ENCODE data around the gene CSTF1.

CSTF1 gene

DNA sequence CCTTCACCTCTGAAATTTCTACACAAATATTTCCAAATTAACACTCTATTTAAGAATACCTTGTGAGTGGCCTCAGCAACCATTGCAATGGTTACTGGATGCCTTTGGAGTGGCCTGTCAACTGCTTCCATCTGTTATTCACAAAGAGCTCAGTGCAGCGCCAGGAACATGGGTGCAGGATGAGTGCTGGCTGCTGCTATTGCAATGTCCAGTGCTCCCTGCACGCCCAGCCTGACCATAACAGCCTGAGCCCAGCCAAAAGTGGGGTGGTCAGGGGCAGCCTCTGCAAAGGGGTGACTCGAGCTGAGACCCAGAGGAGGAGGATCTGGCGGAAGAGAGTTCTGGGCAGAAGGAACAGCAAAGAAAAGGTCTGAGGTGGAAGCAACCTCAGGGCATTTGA is 38.0 kb downstream of the CSTF1 start:
- no peak for TF ChIP-seq TOX (CRISPR knock-in tag; IDR thresholded peaks at IDR 0.05; ENCODE audit: borderline replicate concordance)
- TF ChIP-seq ZFP30 (CRISPR knock-in tag; IDR thresholded peaks at IDR 0.05): no peak
- TF ChIP-seq ZFP3 (CRISPR knock-in tag; IDR thresholded peaks at IDR 0.05): no peak
- TF ChIP-seq GLIS3 (CRISPR knock-in tag; IDR thresholded peaks at IDR 0.05): no peak
- TF ChIP-seq, protein P1, sequence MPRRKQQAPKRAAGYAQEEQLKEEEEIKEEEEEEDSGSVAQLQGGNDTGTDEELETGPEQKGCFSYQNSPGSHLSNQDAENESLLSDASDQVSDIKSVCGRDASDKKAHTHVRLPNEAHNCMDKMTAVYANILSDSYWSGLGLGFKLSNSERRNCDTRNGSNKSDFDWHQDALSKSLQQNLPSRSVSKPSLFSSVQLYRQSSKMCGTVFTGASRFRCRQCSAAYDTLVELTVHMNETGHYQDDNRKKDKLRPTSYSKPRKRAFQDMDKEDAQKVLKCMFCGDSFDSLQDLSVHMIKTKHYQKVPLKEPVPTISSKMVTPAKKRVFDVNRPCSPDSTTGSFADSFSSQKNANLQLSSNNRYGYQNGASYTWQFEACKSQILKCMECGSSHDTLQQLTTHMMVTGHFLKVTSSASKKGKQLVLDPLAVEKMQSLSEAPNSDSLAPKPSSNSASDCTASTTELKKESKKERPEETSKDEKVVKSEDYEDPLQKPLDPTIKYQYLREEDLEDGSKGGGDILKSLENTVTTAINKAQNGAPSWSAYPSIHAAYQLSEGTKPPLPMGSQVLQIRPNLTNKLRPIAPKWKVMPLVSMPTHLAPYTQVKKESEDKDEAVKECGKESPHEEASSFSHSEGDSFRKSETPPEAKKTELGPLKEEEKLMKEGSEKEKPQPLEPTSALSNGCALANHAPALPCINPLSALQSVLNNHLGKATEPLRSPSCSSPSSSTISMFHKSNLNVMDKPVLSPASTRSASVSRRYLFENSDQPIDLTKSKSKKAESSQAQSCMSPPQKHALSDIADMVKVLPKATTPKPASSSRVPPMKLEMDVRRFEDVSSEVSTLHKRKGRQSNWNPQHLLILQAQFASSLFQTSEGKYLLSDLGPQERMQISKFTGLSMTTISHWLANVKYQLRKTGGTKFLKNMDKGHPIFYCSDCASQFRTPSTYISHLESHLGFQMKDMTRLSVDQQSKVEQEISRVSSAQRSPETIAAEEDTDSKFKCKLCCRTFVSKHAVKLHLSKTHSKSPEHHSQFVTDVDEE (CRISPR knock-in tag; IDR thresholded peaks at IDR 0.05): no peak
- no peak for TF ChIP-seq BACH2 (CRISPR knock-in tag; IDR thresholded peaks at IDR 0.05; ENCODE audit: borderline replicate concordance)
- no peak for TF ChIP-seq TCF4 (CRISPR knock-in tag; IDR thresholded peaks at IDR 0.05; ENCODE audit: borderline replicate concordance)
- no peak for TF ChIP-seq PPARA (CRISPR knock-in tag; IDR thresholded peaks at IDR 0.05; ENCODE audit: borderline replicate concordance)
- TF ChIP-seq ZC3H10 (CRISPR knock-in tag; IDR thresholded peaks at IDR 0.05): no peak
- no peak for TF ChIP-seq ARNTL (CRISPR knock-in tag; IDR thresholded peaks at IDR 0.05; ENCODE audit: borderline replicate concordance, low read depth)
- TF ChIP-seq CSDC2 (CRISPR knock-in tag; IDR thresholded peaks at IDR 0.05): no peak
- TF ChIP-seq RARB (CRISPR knock-in tag; IDR thresholded peaks at IDR 0.05): no peak
- TF ChIP-seq ZNF70 (CRISPR knock-in tag; IDR thresholded peaks at IDR 0.05): no peak
- no peak for TF ChIP-seq ESRRG (CRISPR knock-in tag; IDR thresholded peaks at IDR 0.05)
- TF ChIP-seq, protein P2, sequence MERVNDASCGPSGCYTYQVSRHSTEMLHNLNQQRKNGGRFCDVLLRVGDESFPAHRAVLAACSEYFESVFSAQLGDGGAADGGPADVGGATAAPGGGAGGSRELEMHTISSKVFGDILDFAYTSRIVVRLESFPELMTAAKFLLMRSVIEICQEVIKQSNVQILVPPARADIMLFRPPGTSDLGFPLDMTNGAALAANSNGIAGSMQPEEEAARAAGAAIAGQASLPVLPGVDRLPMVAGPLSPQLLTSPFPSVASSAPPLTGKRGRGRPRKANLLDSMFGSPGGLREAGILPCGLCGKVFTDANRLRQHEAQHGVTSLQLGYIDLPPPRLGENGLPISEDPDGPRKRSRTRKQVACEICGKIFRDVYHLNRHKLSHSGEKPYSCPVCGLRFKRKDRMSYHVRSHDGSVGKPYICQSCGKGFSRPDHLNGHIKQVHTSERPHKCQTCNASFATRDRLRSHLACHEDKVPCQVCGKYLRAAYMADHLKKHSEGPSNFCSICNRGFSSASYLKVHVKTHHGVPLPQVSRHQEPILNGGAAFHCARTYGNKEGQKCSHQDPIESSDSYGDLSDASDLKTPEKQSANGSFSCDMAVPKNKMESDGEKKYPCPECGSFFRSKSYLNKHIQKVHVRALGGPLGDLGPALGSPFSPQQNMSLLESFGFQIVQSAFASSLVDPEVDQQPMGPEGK (CRISPR knock-in tag; IDR thresholded peaks at IDR 0.05; ENCODE audit: borderline replicate concordance): no peak
- TF ChIP-seq, protein P3, sequence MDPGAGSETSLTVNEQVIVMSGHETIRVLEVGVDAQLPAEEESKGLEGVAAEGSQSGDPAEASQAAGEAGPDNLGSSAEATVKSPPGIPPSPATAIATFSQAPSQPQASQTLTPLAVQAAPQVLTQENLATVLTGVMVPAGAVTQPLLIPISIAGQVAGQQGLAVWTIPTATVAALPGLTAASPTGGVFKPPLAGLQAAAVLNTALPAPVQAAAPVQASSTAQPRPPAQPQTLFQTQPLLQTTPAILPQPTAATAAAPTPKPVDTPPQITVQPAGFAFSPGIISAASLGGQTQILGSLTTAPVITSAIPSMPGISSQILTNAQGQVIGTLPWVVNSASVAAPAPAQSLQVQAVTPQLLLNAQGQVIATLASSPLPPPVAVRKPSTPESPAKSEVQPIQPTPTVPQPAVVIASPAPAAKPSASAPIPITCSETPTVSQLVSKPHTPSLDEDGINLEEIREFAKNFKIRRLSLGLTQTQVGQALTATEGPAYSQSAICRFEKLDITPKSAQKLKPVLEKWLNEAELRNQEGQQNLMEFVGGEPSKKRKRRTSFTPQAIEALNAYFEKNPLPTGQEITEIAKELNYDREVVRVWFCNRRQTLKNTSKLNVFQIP (CRISPR knock-in tag; IDR thresholded peaks at IDR 0.05; ENCODE audit: borderline replicate concordance, low read depth): no peak
- TF ChIP-seq SNAI2 (CRISPR knock-in tag; IDR thresholded peaks at IDR 0.05): no peak
- no peak for TF ChIP-seq ZNF565 (CRISPR knock-in tag; conservative IDR thresholded peaks at IDR 0.05; ENCODE audit: low read depth)
- ATAC-seq: no peak

DNA sequence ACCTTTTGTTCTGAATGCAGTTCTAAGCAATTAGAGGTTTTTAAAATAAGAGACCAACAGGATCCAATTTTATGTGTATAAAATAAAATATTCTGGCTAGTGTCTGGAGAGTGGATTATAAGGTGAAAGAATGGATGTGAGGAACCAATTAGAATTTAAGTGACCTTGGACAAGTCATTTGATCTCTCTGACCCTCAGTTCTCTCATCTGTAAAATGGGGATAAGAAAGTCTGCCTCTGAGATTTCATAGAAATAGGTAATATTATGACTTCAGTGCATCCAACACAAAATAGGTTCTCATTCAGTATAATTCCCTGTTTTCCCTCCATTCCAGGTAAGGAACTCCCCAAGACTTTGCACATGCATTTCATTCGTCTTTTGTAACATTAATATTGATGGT is 38.5 kb downstream of the CSTF1 start:
- no peak for ATAC-seq
- TF ChIP-seq ZC3H10 (CRISPR knock-in tag; IDR thresholded peaks at IDR 0.05) (no peak), ZNF565 (CRISPR knock-in tag; conservative IDR thresholded peaks at IDR 0.05; ENCODE audit: low read depth) (no peak), OSR1 (CRISPR knock-in tag; IDR thresholded peaks at IDR 0.05) (no peak), PPARA (CRISPR knock-in tag; IDR thresholded peaks at IDR 0.05; ENCODE audit: borderline replicate concordance) (no peak), BACH2 (CRISPR knock-in tag; IDR thresholded peaks at IDR 0.05; ENCODE audit: borderline replicate concordance) (no peak), GLIS3 (CRISPR knock-in tag; IDR thresholded peaks at IDR 0.05) (no peak)
- TF ChIP-seq, protein P2 (CRISPR knock-in tag; IDR thresholded peaks at IDR 0.05; ENCODE audit: borderline replicate concordance): no peak
- TF ChIP-seq, protein P3 (CRISPR knock-in tag; IDR thresholded peaks at IDR 0.05; ENCODE audit: borderline replicate concordance, low read depth): no peak
- TF ChIP-seq, protein P1 (CRISPR knock-in tag; IDR thresholded peaks at IDR 0.05): no peak
- TF ChIP-seq, protein P4, sequence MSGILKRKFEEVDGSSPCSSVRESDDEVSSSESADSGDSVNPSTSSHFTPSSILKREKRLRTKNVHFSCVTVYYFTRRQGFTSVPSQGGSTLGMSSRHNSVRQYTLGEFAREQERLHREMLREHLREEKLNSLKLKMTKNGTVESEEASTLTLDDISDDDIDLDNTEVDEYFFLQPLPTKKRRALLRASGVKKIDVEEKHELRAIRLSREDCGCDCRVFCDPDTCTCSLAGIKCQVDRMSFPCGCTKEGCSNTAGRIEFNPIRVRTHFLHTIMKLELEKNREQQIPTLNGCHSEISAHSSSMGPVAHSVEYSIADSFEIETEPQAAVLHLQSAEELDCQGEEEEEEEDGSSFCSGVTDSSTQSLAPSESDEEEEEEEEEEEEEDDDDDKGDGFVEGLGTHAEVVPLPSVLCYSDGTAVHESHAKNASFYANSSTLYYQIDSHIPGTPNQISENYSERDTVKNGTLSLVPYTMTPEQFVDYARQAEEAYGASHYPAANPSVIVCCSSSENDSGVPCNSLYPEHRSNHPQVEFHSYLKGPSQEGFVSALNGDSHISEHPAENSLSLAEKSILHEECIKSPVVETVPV (CRISPR knock-in tag; IDR thresholded peaks at IDR 0.05): no peak
